Central memory CD4-positive, alpha-beta T cell (primary cell): Measurements from ENCODE around the gene TRIB2.

ENCODE experiments used
- DNase-seq: peaks from one replicate; pipeline ENCODE4 v3.0.0; 2022

Gene TRIB2

DNA sequence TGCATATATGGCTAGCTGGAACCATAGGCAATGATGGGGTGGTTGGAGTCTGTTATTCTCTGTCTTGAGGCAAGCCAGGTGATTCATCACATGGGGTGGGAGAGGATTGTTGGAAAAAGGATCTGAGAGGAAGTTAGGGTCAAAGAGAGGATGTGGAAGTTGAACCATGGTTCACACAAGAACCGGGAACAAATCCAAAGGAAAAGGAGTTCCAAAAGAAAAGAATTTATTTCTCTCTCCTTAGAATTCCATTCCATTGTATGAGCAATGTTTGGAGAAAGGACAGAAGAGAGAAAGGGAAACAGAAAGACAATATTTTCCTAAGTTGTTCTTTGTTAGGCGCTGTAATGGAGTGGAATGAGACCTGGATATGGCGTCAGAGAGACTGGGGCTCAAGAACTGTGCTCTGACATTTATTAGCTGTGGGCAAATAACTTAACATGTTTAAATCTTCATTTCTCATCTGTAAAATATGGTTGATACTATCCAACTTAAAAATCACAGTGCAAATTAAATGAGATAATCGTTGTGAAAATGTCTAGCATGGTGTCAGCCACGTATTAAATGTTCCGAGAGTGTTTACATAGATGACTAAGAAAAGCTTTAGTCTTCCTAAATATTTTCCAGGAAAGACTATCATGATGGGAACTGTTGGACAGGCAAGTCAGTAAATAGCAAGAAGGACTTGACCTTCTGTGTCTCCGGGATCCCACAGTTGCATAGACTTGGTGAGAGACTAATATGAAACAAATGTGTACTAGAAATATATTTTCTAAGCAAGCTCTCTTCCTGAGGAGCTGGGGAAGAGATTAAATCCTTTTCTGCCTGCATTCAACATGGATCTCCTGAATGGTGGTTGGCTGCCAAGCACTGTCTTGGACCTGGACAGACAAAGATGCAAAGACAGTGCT lies 71.4 kb downstream of the TRIB2 start:
- no peak for DNase-seq

DNA sequence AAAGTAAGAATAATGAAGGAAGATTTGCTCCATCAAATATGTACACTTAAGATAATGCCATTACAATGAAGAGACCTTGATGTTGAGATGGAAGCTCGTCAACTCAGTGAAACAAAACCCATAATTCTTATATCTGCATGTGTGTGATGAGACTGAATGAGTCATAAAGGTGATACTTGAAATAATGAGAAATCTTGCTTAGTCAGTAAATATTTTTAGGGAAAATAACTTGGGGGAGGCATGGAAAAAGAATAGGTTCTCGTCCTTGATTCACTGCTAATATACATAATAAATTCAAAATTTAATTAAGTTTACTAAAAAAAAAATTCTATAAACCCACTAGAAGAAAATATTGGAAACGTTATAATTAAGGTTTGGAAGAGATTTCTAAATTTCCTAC lies 75.2 kb downstream of the TRIB2 start:
- DNase-seq, result no peak
